Measurements from ENCODE around the gene FARS2. TPM values are rescaled to one million over a fixed set of nuclear protein-coding genes. Genes with fewer than 3 reads are reported as not detected.

The FARS2 gene
- polyA plus RNA-seq, 1 donor: 18.7 TPM

DNA sequence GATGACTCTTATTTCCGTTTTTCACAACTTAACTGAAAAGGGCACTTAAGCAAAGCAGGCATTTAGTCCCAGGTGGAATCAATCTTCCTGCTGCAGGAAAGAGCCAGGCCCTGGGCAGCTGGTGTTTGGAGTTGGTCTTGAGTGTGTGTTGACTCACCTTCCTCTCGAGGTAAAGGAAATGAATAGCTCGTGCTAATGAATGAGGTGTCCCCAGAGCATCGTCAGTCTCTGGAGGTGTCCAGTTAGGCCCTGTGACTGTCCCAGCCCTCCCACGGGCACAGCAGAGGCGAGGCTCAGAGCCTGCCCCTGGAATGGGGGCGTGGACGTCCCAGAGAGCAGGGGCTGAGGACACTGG lies 467.7 kb downstream of the FARS2 start:
- DNase-seq: no peak

GRCh38 chr6:5729813-5730517 lies 468.7 kb downstream of the FARS2 start:
- no peak for DNase-seq

DNA sequence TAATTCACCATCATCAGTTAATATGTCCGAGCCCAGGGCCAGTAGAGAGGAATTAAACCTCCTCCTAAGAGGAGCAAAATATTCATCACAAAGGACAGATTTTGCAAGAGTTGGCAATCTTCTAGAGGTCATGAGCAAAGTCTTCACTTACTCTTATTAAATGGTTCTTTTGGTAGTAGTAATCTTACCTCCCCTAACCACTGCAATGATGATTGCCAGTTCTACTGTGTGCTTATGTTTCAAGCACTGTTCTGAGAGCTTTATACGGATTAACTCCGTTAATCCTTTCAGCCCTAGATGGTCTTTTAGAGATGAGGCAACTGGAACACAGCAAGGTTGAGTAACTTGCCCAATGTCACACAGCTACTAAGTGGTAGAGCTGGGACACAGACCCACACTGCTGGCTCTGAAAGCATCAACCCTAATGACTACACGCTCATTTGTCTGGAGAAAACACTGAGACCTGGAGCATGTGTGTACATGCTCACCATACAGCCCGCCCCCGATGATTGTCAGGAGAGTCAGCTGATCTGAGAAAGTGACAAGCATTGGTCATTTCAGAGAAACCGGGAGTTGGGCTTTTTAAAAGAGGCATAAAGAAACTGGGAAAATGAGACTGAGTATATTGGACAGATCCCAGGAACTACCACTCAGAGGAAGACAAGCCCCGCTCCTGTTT lies 469.4 kb downstream of the FARS2 start:
- DNase-seq: no peak

GRCh38 chr6:5731435-5731834 lies 470.1 kb downstream of the FARS2 start:
- no peak for DNase-seq

DNA sequence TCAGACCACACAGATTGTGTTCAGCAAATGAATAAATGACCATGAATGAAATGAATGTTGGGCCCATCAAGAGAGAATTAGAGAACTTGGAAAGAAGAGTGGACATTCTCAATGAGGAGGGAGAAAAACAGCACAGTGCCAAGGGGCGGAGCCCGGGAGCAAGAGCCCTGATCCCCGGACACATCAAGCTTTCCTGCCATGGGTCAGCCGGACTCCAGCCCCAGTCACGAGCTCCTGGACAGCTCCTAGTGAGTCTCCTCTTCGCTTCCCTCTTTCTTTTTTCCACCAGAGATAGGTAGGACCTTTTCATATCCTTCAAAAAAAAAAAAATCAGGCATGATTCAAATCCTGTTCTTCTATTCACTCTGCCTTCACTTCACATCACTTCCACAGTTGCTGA lies 471.2 kb downstream of the FARS2 start:
- DNase-seq: no peak

- DNase-seq: no peak
Measured at GRCh38 chr6:5736016-5736738, 474.9 kb downstream of the FARS2 start.

DNA sequence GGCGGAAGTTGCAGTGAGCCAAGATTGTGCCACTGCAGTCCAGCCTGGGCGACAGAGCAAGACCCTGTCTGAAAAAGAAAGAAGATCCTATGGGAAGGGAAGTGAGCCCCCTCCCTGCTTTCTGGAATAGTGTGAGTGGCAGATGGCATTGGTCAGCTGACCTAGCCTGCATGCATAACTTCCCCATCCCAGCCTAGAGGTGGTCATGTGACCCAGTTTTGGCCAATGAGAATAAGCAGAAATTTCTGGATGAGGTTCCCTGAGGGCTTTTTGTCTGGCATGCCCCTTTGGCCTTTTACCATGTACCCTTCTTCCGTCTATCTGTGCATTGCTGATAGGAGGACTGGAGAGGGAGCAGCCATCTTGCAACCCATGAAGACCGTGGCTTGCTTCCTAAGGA lies 476.1 kb downstream of the FARS2 start:
- no peak for DNase-seq

- no peak for DNase-seq
Measured at GRCh38 chr6:5738211-5738610, 476.9 kb downstream of the FARS2 start.

GRCh38 chr6:5744497-5744896 lies 483.2 kb downstream of the FARS2 start:
- no peak for DNase-seq

- DNase-seq: no peak
Measured at GRCh38 chr6:5745081-5745480, 483.8 kb downstream of the FARS2 start.

DNA sequence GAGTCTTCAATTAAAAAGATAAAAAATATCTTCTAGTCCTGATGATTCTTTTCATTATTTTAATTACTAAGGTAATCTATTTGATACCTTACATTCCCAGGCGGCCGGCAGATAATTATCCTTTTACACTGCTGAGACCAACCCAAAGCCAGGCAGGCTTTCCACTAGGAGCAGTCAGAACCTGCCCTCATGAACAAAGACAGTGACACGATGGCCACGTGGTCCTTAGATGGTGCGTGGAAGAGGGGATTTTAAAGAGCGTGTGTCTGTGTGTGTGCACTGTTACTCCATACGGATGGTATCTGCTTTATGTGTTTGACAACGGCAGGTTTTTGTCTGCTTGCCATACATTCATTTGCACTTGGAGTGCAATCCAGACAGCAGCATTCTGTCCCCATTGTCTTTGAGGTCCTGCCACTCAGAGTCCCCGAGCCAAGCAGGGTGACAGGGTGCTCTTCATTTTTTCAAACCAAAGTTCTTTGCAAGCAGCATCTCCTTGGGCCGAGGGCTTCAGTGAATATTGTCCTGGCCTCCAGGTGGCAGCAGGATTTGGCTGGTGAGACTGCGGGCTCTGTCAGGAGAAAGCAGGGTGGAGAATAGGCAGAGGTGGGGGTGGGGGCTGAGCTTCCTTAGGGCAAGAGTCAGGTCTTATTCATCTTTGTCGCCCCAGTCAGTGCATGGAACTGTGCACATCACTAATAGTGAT lies 484.9 kb downstream of the FARS2 start:
- DNase-seq: no peak

GRCh38 chr6:5746759-5747130 lies 485.4 kb downstream of the FARS2 start:
- DNase-seq: no peak

DNA sequence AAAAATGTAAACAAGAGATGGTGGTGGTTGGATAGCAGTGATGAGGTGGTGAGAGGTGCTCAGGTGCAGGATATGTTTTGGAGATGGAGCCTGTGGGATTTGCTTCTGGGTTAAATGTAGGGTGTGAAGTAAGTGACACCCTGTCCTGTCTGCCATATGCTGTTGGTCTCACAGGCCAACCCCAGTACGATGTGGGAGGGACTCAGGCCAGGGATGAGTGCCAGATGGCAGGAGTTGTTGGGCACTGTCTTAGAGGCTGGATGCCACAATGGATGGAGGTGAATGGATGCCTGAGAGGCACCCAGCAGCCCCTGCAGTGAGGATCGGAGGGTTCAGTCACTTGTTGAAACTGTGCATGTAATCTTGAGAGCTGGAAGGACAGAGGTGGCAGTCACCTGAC lies 486.1 kb downstream of the FARS2 start:
- DNase-seq: no peak

DNA sequence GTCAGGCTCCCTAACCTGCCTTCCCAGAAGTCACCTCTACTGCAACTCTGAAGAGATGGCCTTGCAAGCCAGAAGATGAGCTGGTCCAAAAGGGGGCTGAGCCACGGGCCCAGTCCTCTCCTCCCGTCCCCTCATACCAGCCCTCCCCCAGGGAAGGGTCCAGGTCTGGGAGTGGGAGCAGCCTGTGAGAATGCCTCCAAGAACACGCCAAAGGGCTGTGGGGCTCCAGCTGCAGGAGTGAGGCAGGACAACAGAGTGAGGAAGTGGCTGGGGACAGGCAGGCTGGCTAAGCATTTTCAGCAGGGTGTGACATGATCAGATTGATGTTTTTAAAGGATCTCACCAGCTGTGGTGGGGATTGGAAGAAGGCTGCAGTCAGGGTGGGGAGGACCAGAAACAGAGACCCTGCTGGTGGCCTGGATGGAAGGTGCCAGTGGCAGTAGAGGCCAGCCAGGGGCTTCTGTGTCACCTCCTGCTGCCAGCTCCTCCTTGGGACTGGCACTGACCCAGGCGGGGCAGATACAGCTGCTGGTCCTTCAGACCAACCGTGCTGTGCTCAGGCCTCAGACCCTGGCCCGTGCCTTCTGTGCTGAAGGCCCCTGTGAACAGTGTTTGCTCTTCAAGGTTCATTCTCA lies 487.8 kb downstream of the FARS2 start:
- DNase-seq: no peak

DNA sequence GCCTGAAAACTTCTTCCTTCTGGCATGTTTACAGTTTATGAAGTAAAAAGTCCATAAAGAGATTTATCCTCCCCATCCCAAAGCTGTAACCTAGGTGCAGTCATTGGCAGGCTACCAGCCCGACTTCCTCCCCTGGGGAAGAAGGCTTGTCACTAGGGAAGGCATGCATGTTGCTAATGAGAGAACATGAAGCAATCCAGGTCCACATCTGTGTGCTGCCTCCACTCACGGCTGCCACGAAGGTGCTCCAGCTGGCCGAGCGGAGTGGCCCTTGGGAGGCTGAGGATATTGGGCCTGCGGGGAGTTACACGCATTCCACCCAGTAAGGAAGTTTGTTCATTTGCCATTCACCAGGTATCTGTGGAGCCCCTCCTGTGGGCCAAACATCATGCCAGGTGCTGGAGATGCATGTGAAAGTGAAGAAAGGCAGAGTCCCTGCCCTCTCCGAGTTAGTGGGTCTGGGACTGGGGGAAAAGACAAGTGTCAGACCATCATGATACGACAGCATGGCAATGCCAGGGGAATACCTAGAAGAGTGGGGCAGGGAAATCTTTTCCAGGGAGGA lies 488.4 kb downstream of the FARS2 start:
- no peak for DNase-seq

DNA sequence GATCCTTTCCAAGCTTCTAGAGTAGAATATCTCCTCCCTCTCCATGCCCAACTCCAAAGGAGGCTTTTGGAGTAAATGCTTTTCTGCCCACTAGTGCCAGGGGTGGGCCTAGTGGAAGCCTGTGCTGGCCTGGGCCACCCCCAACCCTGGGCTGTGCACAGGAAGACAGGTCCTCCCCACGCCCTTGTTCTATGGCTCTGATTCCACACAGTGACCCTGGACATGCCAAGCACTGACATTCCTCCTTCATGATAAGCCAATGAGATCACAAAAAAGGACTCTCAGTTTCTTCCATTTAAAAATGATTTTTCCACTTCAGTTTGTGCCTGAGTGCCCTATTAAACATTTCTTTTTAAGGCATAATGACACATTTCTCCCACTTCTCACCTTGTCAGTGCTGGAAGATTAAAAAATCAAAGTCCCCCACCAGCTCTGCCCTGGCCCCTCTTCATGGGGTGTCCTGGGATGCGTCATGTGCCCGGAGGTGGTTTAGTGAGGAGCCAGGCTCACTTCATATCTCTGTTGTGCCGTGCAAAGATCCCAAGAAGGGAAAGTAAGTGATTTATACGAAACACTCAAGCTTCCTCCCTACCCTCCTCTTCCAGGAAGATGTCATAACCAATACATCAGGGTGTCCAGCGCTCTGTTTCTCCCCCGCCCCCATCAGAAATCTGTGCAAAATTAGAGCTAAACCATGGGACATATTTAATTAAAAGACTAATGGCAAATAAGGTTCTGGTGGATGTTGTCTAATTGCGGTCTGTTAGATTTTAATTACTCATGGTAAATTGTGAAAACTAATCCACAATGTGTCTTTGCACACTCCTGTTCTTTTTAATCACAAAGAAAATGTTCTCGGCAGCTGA lies 490.4 kb downstream of the FARS2 start:
- no peak for DNase-seq

GRCh38 chr6:5752391-5752680 lies 491.0 kb downstream of the FARS2 start:
- DNase-seq: peak; percentile 46

GRCh38 chr6:5753209-5753608 lies 491.9 kb downstream of the FARS2 start:
- no peak for DNase-seq

GRCh38 chr6:5754904-5755303 lies 493.6 kb downstream of the FARS2 start:
- no peak for DNase-seq

- no peak for DNase-seq
Measured at GRCh38 chr6:5759571-5759970, 498.3 kb downstream of the FARS2 start.

DNA sequence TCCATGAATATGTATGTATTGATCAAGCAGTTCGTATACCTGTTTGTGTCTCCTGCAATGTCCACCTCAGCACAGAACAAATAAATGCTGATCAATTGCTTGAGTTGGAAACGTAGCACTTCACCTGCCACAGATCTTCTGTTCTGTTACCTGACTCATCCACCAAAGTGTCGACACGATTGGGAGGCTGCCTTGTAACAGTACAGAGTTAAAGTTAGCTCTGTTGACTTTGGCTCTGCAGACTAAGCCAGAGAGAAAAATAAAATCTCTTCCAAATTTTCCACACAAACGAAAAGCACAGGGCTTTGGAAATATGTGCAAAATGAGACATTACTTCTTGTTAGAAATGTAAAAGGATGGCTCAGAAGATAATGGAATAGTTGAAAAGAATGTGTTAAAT lies 500.1 kb downstream of the FARS2 start:
- DNase-seq: no peak

All from left kidney (tissue), 2 donors.